Fibroblast of pulmonary artery (primary cell): ENCODE measurements around the gene PRPS2.

Experiments
- DNase-seq: peaks from one replicate; pipeline ENCODE4 v3.0.0-alpha.2; 2010; ENCODE audit warnings: low read depth
- H3K4me3 ChIP-seq: replicated peaks from 2 replicates; pipeline ENCODE4 v1.5.1; 2011; ENCODE audit warnings: low read depth, mild to moderate bottlenecking, control low read depth, low read length, moderate library complexity
- CTCF ChIP-seq: IDR thresholded peaks from 2 replicates; pipeline ENCODE4 v1.5.1; 2011; ENCODE audit warnings: mild to moderate bottlenecking, control low read depth, low read length, inconsistent platforms; ENCODE audit errors: missing control alignments

PRPS2 gene

DNA sequence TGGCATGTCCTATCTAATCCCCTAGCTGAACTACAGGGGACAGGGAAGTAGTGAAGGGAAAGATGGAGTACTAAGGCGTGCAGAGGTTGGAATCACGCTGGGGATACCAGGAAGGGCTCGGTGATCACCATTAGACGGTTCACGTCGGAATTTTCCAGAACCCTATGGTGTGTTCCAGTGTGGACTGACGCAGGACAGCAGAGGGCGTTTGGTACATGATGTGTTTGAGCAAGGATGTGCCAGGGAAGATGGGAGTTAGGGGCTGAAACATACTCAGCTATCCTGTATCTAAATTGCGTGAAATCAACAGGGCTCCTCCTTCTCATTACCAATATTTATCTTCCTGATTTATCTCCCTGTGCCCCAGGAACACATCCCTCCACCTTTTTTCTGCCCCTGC, 33.7 kb downstream of the PRPS2 start:
- H3K4me3 ChIP-seq = no peak overlapping the region
- DNase-seq = peak; percentile 7
- peak; percentile 7 for TF ChIP-seq CTCF

DNA sequence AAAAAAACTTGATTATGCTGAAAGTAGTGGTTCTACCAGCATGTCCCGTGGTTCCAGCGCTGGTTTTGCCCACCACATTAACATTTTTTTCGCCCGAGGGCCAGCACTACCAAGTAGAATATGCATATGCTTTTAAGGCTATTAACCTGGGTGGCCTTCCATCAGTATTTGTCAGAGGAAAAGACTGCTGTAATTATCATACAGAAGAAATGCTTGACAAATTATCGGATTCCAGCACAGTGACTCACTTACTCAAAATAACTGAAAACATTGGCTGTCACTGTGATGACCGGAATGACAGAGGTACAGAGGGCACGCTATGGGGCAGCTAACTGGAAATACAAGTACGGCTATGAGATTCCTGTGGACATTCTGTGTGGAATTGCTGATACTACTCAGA, 34.6 kb downstream of the PRPS2 start:
- H3K4me3 ChIP-seq = no peak overlapping the region
- DNase-seq = peak; percentile 8
- TF ChIP-seq CTCF = no peak

GRCh38 chrX:12843061-12843667, 52.0 kb downstream of the PRPS2 start:
- DNase-seq = no peak
- no peak for TF ChIP-seq CTCF
- no peak overlapping the region for H3K4me3 ChIP-seq

- TF ChIP-seq CTCF = no peak
- no peak for DNase-seq
- no peak overlapping the region for H3K4me3 ChIP-seq
Measured at GRCh38 chrX:12843668-12844279, 52.6 kb downstream of the PRPS2 start.

- TF ChIP-seq CTCF = no peak
- DNase-seq = no peak
- H3K4me3 ChIP-seq = no peak overlapping the region
Measured at GRCh38 chrX:12844319-12844718, 53.1 kb downstream of the PRPS2 start.

DNA sequence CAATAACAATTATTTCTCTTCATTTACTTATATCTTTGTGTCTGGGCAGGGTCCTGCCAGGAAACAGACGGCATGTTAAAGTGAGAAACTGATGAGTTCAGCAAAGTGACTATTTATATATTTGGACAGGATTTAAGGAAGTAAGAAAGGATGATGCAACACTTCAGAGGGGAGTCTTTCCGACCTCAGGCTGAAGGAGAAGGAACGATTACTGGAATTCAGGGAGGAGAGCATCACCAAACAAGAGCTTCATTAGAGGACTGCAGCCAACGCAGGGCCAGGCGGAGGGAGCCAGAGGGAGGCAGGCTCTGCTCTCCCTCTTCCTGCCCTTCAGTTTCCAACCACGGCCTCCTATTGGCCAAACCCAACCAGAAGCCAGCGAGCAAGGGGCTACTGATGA, 74.1 kb downstream of the PRPS2 start:
- TF ChIP-seq CTCF = no peak
- peak; percentile 44 for DNase-seq
- no peak overlapping the region for H3K4me3 ChIP-seq
